ENCODE data around the gene SRRT.
A peak's percentile ranks its signal among the peaks of the same experiment; 100 is the strongest.

The SRRT gene

DNA sequence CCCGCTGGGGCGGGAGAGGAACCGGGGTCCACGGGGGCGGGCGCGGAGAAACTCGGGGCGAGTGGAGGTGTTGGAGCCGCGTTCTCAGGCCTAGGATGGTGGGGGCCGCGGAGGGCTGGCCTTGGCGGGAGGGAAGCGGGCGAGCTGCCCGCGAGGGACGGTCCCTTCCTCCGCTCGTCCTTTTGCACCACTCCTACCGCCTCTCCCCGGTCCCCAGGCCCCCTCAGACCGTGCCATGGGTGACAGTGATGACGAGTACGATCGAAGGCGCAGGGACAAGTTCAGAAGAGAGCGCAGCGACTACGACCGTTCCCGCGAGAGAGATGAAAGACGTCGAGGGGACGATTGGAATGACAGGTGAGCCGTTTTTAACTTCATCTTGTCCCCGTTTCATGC lies 451 bp downstream of the SRRT start (continued):
- TF ChIP-seq ZBTB26 (tag by site-specific recombination; optimal IDR thresholded peaks at IDR 0.05), result peak; percentile 75
- TF ChIP-seq GLIS2 (tag by site-specific recombination; IDR thresholded peaks at IDR 0.05), result peak; percentile 70
- TF ChIP-seq ZNF48 (tag by site-specific recombination; IDR thresholded peaks at IDR 0.05), result no peak
- TF ChIP-seq ZNF292 (tag by site-specific recombination; IDR thresholded peaks at IDR 0.05; ENCODE audit: borderline replicate concordance, low read depth), result no peak
- TF ChIP-seq ZNF596 (tag by site-specific recombination; IDR thresholded peaks at IDR 0.05), result no peak
- TF ChIP-seq, protein P1, sequence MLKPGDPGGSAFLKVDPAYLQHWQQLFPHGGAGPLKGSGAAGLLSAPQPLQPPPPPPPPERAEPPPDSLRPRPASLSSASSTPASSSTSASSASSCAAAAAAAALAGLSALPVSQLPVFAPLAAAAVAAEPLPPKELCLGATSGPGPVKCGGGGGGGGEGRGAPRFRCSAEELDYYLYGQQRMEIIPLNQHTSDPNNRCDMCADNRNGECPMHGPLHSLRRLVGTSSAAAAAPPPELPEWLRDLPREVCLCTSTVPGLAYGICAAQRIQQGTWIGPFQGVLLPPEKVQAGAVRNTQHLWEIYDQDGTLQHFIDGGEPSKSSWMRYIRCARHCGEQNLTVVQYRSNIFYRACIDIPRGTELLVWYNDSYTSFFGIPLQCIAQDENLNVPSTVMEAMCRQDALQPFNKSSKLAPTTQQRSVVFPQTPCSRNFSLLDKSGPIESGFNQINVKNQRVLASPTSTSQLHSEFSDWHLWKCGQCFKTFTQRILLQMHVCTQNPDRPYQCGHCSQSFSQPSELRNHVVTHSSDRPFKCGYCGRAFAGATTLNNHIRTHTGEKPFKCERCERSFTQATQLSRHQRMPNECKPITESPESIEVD (tag by site-specific recombination; IDR thresholded peaks at IDR 0.05), result no peak
- no peak for TF ChIP-seq ZNF266 (tag by site-specific recombination; IDR thresholded peaks at IDR 0.05; ENCODE audit: low read depth)
- no peak for TF ChIP-seq ZBTB6 (tag by site-specific recombination; IDR thresholded peaks at IDR 0.05)
- TF ChIP-seq, protein P2, sequence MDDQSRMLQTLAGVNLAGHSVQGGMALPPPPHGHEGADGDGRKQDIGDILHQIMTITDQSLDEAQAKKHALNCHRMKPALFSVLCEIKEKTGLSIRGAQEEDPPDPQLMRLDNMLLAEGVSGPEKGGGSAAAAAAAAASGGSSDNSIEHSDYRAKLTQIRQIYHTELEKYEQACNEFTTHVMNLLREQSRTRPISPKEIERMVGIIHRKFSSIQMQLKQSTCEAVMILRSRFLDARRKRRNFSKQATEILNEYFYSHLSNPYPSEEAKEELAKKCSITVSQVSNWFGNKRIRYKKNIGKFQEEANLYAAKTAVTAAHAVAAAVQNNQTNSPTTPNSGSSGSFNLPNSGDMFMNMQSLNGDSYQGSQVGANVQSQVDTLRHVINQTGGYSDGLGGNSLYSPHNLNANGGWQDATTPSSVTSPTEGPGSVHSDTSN (CRISPR knock-in tag; IDR thresholded peaks at IDR 0.05), result 0 out of 2 replicates have a peak, but pooled peaks have one; percentile 4
- no peak for TF ChIP-seq ZNF23 (tag by site-specific recombination; IDR thresholded peaks at IDR 0.05; ENCODE audit: borderline replicate concordance)
- no peak for TF ChIP-seq ZFHX2 (tag by site-specific recombination; conservative IDR thresholded peaks at IDR 0.05)
- TF ChIP-seq, protein P3, sequence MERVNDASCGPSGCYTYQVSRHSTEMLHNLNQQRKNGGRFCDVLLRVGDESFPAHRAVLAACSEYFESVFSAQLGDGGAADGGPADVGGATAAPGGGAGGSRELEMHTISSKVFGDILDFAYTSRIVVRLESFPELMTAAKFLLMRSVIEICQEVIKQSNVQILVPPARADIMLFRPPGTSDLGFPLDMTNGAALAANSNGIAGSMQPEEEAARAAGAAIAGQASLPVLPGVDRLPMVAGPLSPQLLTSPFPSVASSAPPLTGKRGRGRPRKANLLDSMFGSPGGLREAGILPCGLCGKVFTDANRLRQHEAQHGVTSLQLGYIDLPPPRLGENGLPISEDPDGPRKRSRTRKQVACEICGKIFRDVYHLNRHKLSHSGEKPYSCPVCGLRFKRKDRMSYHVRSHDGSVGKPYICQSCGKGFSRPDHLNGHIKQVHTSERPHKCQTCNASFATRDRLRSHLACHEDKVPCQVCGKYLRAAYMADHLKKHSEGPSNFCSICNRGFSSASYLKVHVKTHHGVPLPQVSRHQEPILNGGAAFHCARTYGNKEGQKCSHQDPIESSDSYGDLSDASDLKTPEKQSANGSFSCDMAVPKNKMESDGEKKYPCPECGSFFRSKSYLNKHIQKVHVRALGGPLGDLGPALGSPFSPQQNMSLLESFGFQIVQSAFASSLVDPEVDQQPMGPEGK (tag by site-specific recombination; IDR thresholded peaks at IDR 0.05), result peak; percentile 8
- TF ChIP-seq, protein P4, sequence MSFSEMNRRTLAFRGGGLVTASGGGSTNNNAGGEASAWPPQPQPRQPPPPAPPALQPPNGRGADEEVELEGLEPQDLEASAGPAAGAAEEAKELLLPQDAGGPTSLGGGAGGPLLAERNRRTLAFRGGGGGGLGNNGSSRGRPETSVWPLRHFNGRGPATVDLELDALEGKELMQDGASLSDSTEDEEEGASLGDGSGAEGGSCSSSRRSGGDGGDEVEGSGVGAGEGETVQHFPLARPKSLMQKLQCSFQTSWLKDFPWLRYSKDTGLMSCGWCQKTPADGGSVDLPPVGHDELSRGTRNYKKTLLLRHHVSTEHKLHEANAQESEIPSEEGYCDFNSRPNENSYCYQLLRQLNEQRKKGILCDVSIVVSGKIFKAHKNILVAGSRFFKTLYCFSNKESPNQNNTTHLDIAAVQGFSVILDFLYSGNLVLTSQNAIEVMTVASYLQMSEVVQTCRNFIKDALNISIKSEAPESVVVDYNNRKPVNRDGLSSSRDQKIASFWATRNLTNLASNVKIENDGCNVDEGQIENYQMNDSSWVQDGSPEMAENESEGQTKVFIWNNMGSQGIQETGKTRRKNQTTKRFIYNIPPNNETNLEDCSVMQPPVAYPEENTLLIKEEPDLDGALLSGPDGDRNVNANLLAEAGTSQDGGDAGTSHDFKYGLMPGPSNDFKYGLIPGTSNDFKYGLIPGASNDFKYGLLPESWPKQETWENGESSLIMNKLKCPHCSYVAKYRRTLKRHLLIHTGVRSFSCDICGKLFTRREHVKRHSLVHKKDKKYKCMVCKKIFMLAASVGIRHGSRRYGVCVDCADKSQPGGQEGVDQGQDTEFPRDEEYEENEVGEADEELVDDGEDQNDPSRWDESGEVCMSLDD (tag by site-specific recombination; IDR thresholded peaks at IDR 0.05), result 0 out of 2 replicates have a peak, but pooled peaks have one; percentile 12
- TF ChIP-seq ZBTB48 (tag by site-specific recombination; IDR thresholded peaks at IDR 0.05), result peak; percentile 62; the same call in 1 of the 2 replicates
- TF ChIP-seq HIC1 (tag by site-specific recombination; IDR thresholded peaks at IDR 0.05), result no peak
- no peak for TF ChIP-seq REST (tag by site-specific recombination; IDR thresholded peaks at IDR 0.05)
- 0 out of 2 replicates have a peak, but pooled peaks have one; percentile 14 for TF ChIP-seq ZBTB7A (tag by site-specific recombination; IDR thresholded peaks at IDR 0.05; ENCODE audit: low read depth)
- TF ChIP-seq ZNF350 (tag by site-specific recombination; IDR thresholded peaks at IDR 0.05), result no peak
- TF ChIP-seq ZNF560 (tag by site-specific recombination; IDR thresholded peaks at IDR 0.05; ENCODE audit: borderline replicate concordance), result no peak
- TF ChIP-seq, protein P5, sequence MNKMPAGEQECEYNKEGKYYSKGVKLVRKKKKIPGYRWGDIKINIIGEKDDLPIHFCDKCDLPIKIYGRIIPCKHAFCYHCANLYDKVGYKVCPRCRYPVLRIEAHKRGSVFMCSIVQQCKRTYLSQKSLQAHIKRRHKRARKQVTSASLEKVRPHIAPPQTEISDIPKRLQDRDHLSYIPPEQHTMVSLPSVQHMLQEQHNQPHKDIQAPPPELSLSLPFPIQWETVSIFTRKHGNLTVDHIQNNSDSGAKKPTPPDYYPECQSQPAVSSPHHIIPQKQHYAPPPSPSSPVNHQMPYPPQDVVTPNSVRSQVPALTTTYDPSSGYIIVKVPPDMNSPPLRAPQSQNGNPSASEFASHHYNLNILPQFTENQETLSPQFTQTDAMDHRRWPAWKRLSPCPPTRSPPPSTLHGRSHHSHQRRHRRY (tag by site-specific recombination; IDR thresholded peaks at IDR 0.05), result no peak
- no peak for TF ChIP-seq SP3 (tag by site-specific recombination; IDR thresholded peaks at IDR 0.05)
- no peak for TF ChIP-seq SCRT1 (tag by site-specific recombination; IDR thresholded peaks at IDR 0.05; ENCODE audit: borderline replicate concordance)

Data from HEK293 (cell line).